Measurements from ENCODE around the gene GPR161. TPM values are rescaled to one million over a fixed set of nuclear protein-coding genes. Genes with fewer than 3 reads are reported as not detected.

The GPR161 gene
- total and polyA plus RNA-seq, 2 of the 13 experiments (the other 11 are each of a cell fraction or from before 2014, with no cell fraction given): 0.13 to 0.35 TPM

GRCh38 chr1:168106274-168106673, 30.5 kb downstream of the GPR161 start (continued):
- TF ChIP-seq E2F5 (CRISPR knock-in tag; conservative IDR thresholded peaks at IDR 0.05): no peak
- TF ChIP-seq TP53 (CRISPR knock-in tag; conservative IDR thresholded peaks at IDR 0.05): no peak
- no peak for TF ChIP-seq SMAD9 (CRISPR knock-in tag; IDR thresholded peaks at IDR 0.05)
- no peak for TF ChIP-seq ELF3 (CRISPR knock-in tag; IDR thresholded peaks at IDR 0.05)
- TF ChIP-seq USF2 (IDR thresholded peaks at IDR 0.05; ENCODE audit: low read depth, low read length): no peak
- no peak for TF ChIP-seq USF2 (CRISPR knock-in tag; IDR thresholded peaks at IDR 0.05; ENCODE audit: borderline replicate concordance)
- no peak for TF ChIP-seq ZNF816 (CRISPR knock-in tag; IDR thresholded peaks at IDR 0.05; ENCODE audit: borderline replicate concordance)
- no peak for TF ChIP-seq ETS1 (CRISPR knock-in tag; IDR thresholded peaks at IDR 0.05)
- no peak for TF ChIP-seq SIN3B (IDR thresholded peaks at IDR 0.05; ENCODE audit: low read length)
- TF ChIP-seq CHCHD3 (CRISPR knock-in tag; IDR thresholded peaks at IDR 0.05): no peak
- TF ChIP-seq ZC3H4 (CRISPR knock-in tag; IDR thresholded peaks at IDR 0.05; ENCODE audit: borderline replicate concordance): no peak
- TF ChIP-seq NR0B2 (CRISPR knock-in tag; IDR thresholded peaks at IDR 0.05): no peak
- no peak for TF ChIP-seq HOXA7 (CRISPR knock-in tag; IDR thresholded peaks at IDR 0.05)
- no peak for TF ChIP-seq BCLAF1 (IDR thresholded peaks at IDR 0.05)
- TF ChIP-seq IKZF5 (CRISPR knock-in tag; IDR thresholded peaks at IDR 0.05): no peak
- TF ChIP-seq ATF3 (CRISPR knock-in tag; IDR thresholded peaks at IDR 0.05): no peak
- TF ChIP-seq ZNF772 (CRISPR knock-in tag; IDR thresholded peaks at IDR 0.05): no peak
- no peak for TF ChIP-seq ZBTB46 (CRISPR knock-in tag; IDR thresholded peaks at IDR 0.05; ENCODE audit: borderline replicate concordance)
- TF ChIP-seq ZNF232 (CRISPR knock-in tag; IDR thresholded peaks at IDR 0.05; ENCODE audit: borderline replicate concordance): no peak
- TF ChIP-seq MAFF (IDR thresholded peaks at IDR 0.05; ENCODE audit: low read depth, low read length): no peak
